GM21390 (cell line): ENCODE results near the gene KMT2A.

ENCODE experiments used
- ATAC-seq: cut with Tn5 transposase; IDR thresholded peaks from one replicate; pipeline ENCODE4 v1.9.1; 2021; ENCODE audit not compliant: unreplicated experiment

The KMT2A gene

GRCh38 chr11:118574636-118575035 is 138.3 kb downstream of the KMT2A start:
- ATAC-seq, result no peak
